IMR-90 (cell line): ENCODE results near the gene LUZP2. TPM values are rescaled to one million over a fixed set of nuclear protein-coding genes. Genes with fewer than 3 reads are reported as not detected.

ENCODE experiments used
- ATAC-seq: fragments of 200-7000 bp; cut with Tn5 transposase; 2 replicates; pipeline ENCODE4 v1.9.1; 2020; ENCODE audit warnings: low read depth, mild to moderate bottlenecking, moderate library complexity
- BruUV-seq: library from RNA; stranded (reverse); fragments of 400-500 nt; replicated peaks from 2 replicates; lab custom pipeline; 2021; lab: Mats Ljungman, UMichigan
- CTCF ChIA-PET: fragments of 300-600 bp; formaldehyde crosslinking; extraction: SDS; loops from one replicate; lab custom pipeline; 2021; ENCODE audit warnings: antibody characterized with exemption; lab: Yijun Ruan, JAX
- POLR2A ChIA-PET: fragments of 300-600 bp; sonication (Branson Sonifier 250); formaldehyde crosslinking; loops from one replicate; lab custom pipeline; 2022; ENCODE audit warnings: antibody characterized with exemption; ENCODE audit not compliant: unreplicated experiment; lab: Charles Lee
- DNase-seq: peaks from one replicate; pipeline ENCODE4 v3.0.0; 2013
- H2AFZ ChIP-seq: replicated peaks from 2 replicates; pipeline ENCODE3; 2013; ENCODE audit warnings: low read length, mild to moderate bottlenecking; ENCODE audit not compliant: poor library complexity
- H2AK5ac ChIP-seq: 2 replicates; pipeline ENCODE4 v1.6.1; 2013; ENCODE audit warnings: low read depth, low read length, inconsistent platforms
- H2AK9ac ChIP-seq: replicated peaks from 2 replicates; pipeline ENCODE3; 2013; ENCODE audit warnings: mild to moderate bottlenecking, low read depth, low read length, moderate library complexity; ENCODE audit not compliant: poor library complexity
- H2BK120ac ChIP-seq: 2 replicates; pipeline ENCODE4 v1.6.1; 2013; ENCODE audit warnings: low read depth, low read length, inconsistent platforms
- H2BK15ac ChIP-seq: 3 replicates; pipeline ENCODE4 v1.6.1; 2013; ENCODE audit warnings: low read depth, low read length, inconsistent platforms
- H2BK20ac ChIP-seq: 2 replicates; pipeline ENCODE4 v1.6.1; 2013; ENCODE audit warnings: low read depth, mild to moderate bottlenecking, inconsistent platforms, low read length, moderate library complexity
- H2BK5ac ChIP-seq: 2 replicates; pipeline ENCODE4 v1.6.1; 2013; ENCODE audit warnings: mild to moderate bottlenecking, low read depth, low read length, inconsistent platforms; ENCODE audit not compliant: poor library complexity, severe bottlenecking
- H3K14ac ChIP-seq: replicated peaks from 2 replicates; pipeline ENCODE4 v1.6.1; 2013; ENCODE audit warnings: low read depth, low read length, inconsistent platforms
- H3K18ac ChIP-seq: 2 replicates; pipeline ENCODE4 v1.6.1; 2013; ENCODE audit warnings: low read depth, low read length, control low read depth
- H3K23ac ChIP-seq: 2 replicates; pipeline ENCODE4 v1.6.1; 2013; ENCODE audit warnings: low read depth, low read length, inconsistent platforms
- H3K27ac ChIP-seq: 2 replicates; pipeline ENCODE4 v1.5.1; 2013; ENCODE audit warnings: mild to moderate bottlenecking, control low read depth, low read length; ENCODE audit not compliant: insufficient read depth
- H3K27me3 ChIP-seq: 2 replicates; pipeline ENCODE4 v1.6.1; 2013; ENCODE audit warnings: low read length; ENCODE audit not compliant: control insufficient read depth, insufficient read depth
- H3K36me3 ChIP-seq: 2 replicates; pipeline ENCODE4 v1.6.1; 2013; ENCODE audit warnings: low read length, mixed read lengths; ENCODE audit not compliant: control insufficient read depth, insufficient read depth
- H3K4ac ChIP-seq: 2 replicates; pipeline ENCODE4 v1.6.1; 2013; ENCODE audit warnings: low read depth, low read length, inconsistent platforms
- H3K4me1 ChIP-seq: 2 replicates; pipeline ENCODE4 v1.6.1; 2013; ENCODE audit warnings: low read length, mixed read lengths; ENCODE audit not compliant: control insufficient read depth, insufficient read depth
- H3K4me2 ChIP-seq: 2 replicates; pipeline ENCODE4 v1.6.1; 2013; ENCODE audit warnings: low read depth, mild to moderate bottlenecking, control low read depth, low read length, moderate library complexity
- H3K4me3 ChIP-seq: 2 replicates; pipeline ENCODE4 v1.5.1; 2013; ENCODE audit warnings: low read depth, mild to moderate bottlenecking, control low read depth, low read length, moderate library complexity; ENCODE audit not compliant: insufficient read depth
- H3K56ac ChIP-seq: 2 replicates; pipeline ENCODE4 v1.6.1; 2013; ENCODE audit warnings: low read length, inconsistent platforms; ENCODE audit not compliant: insufficient read depth; ENCODE audit errors: extremely low read depth
- H3K79me1 ChIP-seq, 2 experiments: 2 replicates each; pipeline ENCODE4 v1.6.1; 2013; ENCODE audit warnings: low read length in 2 of 2, inconsistent platforms in 1 of 2, low read depth in 1 of 2
- H3K9ac ChIP-seq: 2 replicates; pipeline ENCODE4 v1.6.1; 2013; ENCODE audit warnings: low read depth, low read length, control low read depth
- H3K9me1 ChIP-seq: 2 replicates; pipeline ENCODE4 v1.6.1; 2013; ENCODE audit warnings: low read length, inconsistent platforms; ENCODE audit not compliant: insufficient read depth
- H3K9me3 ChIP-seq: 2 replicates; pipeline ENCODE4 v1.6.1; 2013; ENCODE audit warnings: low read length; ENCODE audit not compliant: control insufficient read depth, insufficient read depth
- H4K20me1 ChIP-seq: 2 replicates; pipeline ENCODE4 v1.6.1; 2013; ENCODE audit warnings: low read length, inconsistent platforms; ENCODE audit not compliant: insufficient read depth
- H4K5ac ChIP-seq: 2 replicates; pipeline ENCODE4 v1.6.1; 2013; ENCODE audit warnings: mild to moderate bottlenecking, low read depth, low read length, control low read depth
- H4K8ac ChIP-seq, 2 experiments: 2 replicates each; pipeline ENCODE4 v1.6.1; 2013; ENCODE audit warnings: low read depth in 2 of 2, low read length in 2 of 2, control low read depth in 1 of 2, inconsistent platforms in 1 of 2
- H4K91ac ChIP-seq: 2 replicates; pipeline ENCODE4 v1.6.1; 2013; ENCODE audit warnings: low read depth, low read length, inconsistent platforms; ENCODE audit not compliant: insufficient read depth
- BHLHE40 ChIP-seq: fragments of 150-350 bp; IDR thresholded peaks from 2 replicates; pipeline ENCODE4 v1.6.1; 2016; ENCODE audit warnings: mild to moderate bottlenecking, low read depth, low read length
- CEBPB ChIP-seq: IDR thresholded peaks from 2 replicates; pipeline ENCODE4 v1.6.1; 2012; ENCODE audit warnings: low read depth, low read length, improper control_type of control experiment
- CHD1 ChIP-seq: IDR thresholded peaks from 2 replicates; pipeline ENCODE4 v1.6.1; 2012; ENCODE audit warnings: low read depth, low read length, improper control_type of control experiment
- ELK1 ChIP-seq: fragments of 150-350 bp; IDR thresholded peaks from 2 replicates; pipeline ENCODE4 v1.6.1; 2016; ENCODE audit warnings: low read depth, mild to moderate bottlenecking, low read length, moderate library complexity, borderline replicate concordance
- FOS ChIP-seq: fragments of 150-350 bp; IDR thresholded peaks from 2 replicates; pipeline ENCODE4 v1.6.1; 2016; ENCODE audit warnings: low read depth, low read length
- MAFK ChIP-seq: IDR thresholded peaks from 2 replicates; pipeline ENCODE4 v1.6.1; 2012; ENCODE audit warnings: low read depth, low read length, improper control_type of control experiment
- MAZ ChIP-seq: IDR thresholded peaks from 2 replicates; pipeline ENCODE4 v1.6.1; 2012; ENCODE audit warnings: low read depth, mild to moderate bottlenecking, low read length, improper control_type of control experiment, moderate library complexity, borderline replicate concordance
- MXI1 ChIP-seq: IDR thresholded peaks from 2 replicates; pipeline ENCODE4 v1.6.1; 2012; ENCODE audit warnings: low read depth, mild to moderate bottlenecking, low read length, moderate library complexity, borderline replicate concordance
- NFE2L2 ChIP-seq: fragments of 150-350 bp; IDR thresholded peaks from 2 replicates; pipeline ENCODE4 v1.6.1; 2016; ENCODE audit warnings: low read depth, mild to moderate bottlenecking, low read length
- POLR2A ChIP-seq: IDR thresholded peaks from 2 replicates; pipeline ENCODE4 v1.6.1; 2012; ENCODE audit warnings: mild to moderate bottlenecking, low read depth, low read length
- RAD21 ChIP-seq: IDR thresholded peaks from 2 replicates; pipeline ENCODE4 v1.6.1; 2012; ENCODE audit warnings: low read length, improper control_type of control experiment
- RCOR1 ChIP-seq: IDR thresholded peaks from 2 replicates; pipeline ENCODE4 v1.6.1; 2012; ENCODE audit warnings: mild to moderate bottlenecking, low read length, improper control_type of control experiment; ENCODE audit not compliant: insufficient replicate concordance
- RFX5 ChIP-seq: IDR thresholded peaks from 2 replicates; pipeline ENCODE4 v1.8.0; 2012; ENCODE audit warnings: low read depth, mild to moderate bottlenecking, low read length, moderate library complexity
- SMC3 ChIP-seq: fragments of 150-350 bp; IDR thresholded peaks from 2 replicates; pipeline ENCODE4 v1.6.1; 2016; ENCODE audit warnings: low read depth, mild to moderate bottlenecking, antibody characterized with exemption, low read length, moderate library complexity
- WGBS, 2 experiments: methylation state at CpG; one replicate each; pipeline versions ENCODE4 v1.1.5 to v1.1.7; 2013; ENCODE audit warnings: missing lambda C conversion rate in 2 of 2; ENCODE audit not compliant: insufficient read length in 1 of 2; ENCODE audit errors: extremely low coverage in 2 of 2; 5-methylcytosine and 5-hydroxymethylcytosine counted together
- dilution Hi-C: fragments of 300-500 bp; cut with HindIII; formaldehyde crosslinking; loops from one replicate; pipeline ENCODE4 v1.14.3; 2018; ENCODE audit warnings: low sequenced_read_pairs; ENCODE audit not compliant: unreplicated experiment
- in situ Hi-C: fragments of 300-500 bp; cut with MboI; formaldehyde crosslinking; loops from 3 replicates; pipeline ENCODE4 v1.14.3; 2019; ENCODE audit warnings: low sequenced_read_pairs, inconsistent platforms, mixed read lengths
- intact Hi-C: fragments of 100-400 bp; cut with micrococcal nuclease; formaldehyde crosslinking; loops from 2 replicates; pipeline ENCODE4 v1.10.0; 2022
- polyA plus RNA-seq, 3 experiments: library from polyadenylated mRNA; depleted of rRNA; stranded (reverse); fragments of >200 nt; gene quantifications; 2 replicates each; pipeline ENCODE4 v1.2.3, GENCODE V29; 2012; ENCODE audit warnings: low replicate concordance in 1 of 3
- total RNA-seq: library from RNA; depleted of rRNA; stranded (reverse); fragments of >200 nt; gene quantifications from 2 replicates; pipeline ENCODE4 v1.2.3, GENCODE V29; 2012
- TF ChIP-seq, protein P1 (sequence below): conservative IDR thresholded peaks from 2 replicates; pipeline ENCODE4 v1.5.1; 2012; ENCODE audit warnings: mild to moderate bottlenecking, low read depth, low read length, improper control_type of control experiment
- TF ChIP-seq, protein P2 (sequence below): fragments of 150-350 bp; IDR thresholded peaks from 2 replicates; pipeline ENCODE4 v1.6.1; 2017; ENCODE audit warnings: mild to moderate bottlenecking, antibody characterized with exemption, low read length, low read depth

Gene LUZP2
- total and polyA plus RNA-seq, 2 of the 4 experiments (the other 2 are of a cell fraction) = 0.89 to 2.0 TPM

GRCh38 chr11:24628224-24628776 is 131.4 kb downstream of the LUZP2 start:
- Histone ChIP-seq H3K23ac (no peak overlapping the region), H3K56ac (no peak overlapping the region), H3K79me1 (no peaks in the 10 kb centered on the region), H2BK5ac (no peak overlapping the region), H3K9ac (no peak overlapping the region), H4K91ac (no peak overlapping the region), H4K5ac (no peak overlapping the region), H2AFZ (no peak overlapping the region), H3K4me2 (no peak overlapping the region), H2AK9ac (no peak overlapping the region), H3K36me3 (no peaks in the 10 kb centered on the region), H2BK15ac (no peak overlapping the region), H3K4me1 (peaks cover 2% of the 10 kb centered on the region), H2AK5ac (no peak overlapping the region), H3K4me3 (no peak overlapping the region), H4K20me1 (no peaks in the 10 kb centered on the region), H3K27ac (no peak overlapping the region), H3K18ac (no peak overlapping the region), H3K9me1 (no peaks in the 10 kb centered on the region), H3K27me3 (no peaks in the 10 kb centered on the region), H4K8ac (no peak overlapping the region), H2BK120ac (no peak overlapping the region), H3K4ac (no peak overlapping the region), H3K9me3 (no peaks in the 10 kb centered on the region), H2BK20ac (no peak overlapping the region), H3K14ac (no peak overlapping the region)
- ATAC-seq (no peak), DNase-seq (no peak)
- BruUV-seq = no TSS peak
- no CpG with 5 or more reads among the region's 5 CpGs for WGBS, 2 experiments
- dilution Hi-C loops (no loop called here), intact Hi-C loops (no loop called here), in situ Hi-C loops (no loop called here)
- ChIA-PET POLR2A (no interaction called here), CTCF (interaction anchor here (1.0 kb wide), 1 partner anchor 15 kb away, joined by 3 read pairs; no protein-coding TSS in a partner anchor)
- TF ChIP-seq, protein P1, sequence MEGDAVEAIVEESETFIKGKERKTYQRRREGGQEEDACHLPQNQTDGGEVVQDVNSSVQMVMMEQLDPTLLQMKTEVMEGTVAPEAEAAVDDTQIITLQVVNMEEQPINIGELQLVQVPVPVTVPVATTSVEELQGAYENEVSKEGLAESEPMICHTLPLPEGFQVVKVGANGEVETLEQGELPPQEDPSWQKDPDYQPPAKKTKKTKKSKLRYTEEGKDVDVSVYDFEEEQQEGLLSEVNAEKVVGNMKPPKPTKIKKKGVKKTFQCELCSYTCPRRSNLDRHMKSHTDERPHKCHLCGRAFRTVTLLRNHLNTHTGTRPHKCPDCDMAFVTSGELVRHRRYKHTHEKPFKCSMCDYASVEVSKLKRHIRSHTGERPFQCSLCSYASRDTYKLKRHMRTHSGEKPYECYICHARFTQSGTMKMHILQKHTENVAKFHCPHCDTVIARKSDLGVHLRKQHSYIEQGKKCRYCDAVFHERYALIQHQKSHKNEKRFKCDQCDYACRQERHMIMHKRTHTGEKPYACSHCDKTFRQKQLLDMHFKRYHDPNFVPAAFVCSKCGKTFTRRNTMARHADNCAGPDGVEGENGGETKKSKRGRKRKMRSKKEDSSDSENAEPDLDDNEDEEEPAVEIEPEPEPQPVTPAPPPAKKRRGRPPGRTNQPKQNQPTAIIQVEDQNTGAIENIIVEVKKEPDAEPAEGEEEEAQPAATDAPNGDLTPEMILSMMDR = no peak
- no peak for TF ChIP-seq MAZ
- no peak for TF ChIP-seq RCOR1
- TF ChIP-seq, protein P2, sequence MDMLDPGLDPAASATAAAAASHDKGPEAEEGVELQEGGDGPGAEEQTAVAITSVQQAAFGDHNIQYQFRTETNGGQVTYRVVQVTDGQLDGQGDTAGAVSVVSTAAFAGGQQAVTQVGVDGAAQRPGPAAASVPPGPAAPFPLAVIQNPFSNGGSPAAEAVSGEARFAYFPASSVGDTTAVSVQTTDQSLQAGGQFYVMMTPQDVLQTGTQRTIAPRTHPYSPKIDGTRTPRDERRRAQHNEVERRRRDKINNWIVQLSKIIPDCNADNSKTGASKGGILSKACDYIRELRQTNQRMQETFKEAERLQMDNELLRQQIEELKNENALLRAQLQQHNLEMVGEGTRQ = no peak
- no peak for TF ChIP-seq RAD21
- TF ChIP-seq MXI1 = no peak
- no peak for TF ChIP-seq CHD1
- no peak for TF ChIP-seq RFX5
- no peak for TF ChIP-seq BHLHE40
- no peak for TF ChIP-seq POLR2A
- no peak for TF ChIP-seq NFE2L2
- no peak for TF ChIP-seq SMC3
- TF ChIP-seq CEBPB = no peak
- no peak for TF ChIP-seq MAFK
- TF ChIP-seq ELK1 = no peak
- TF ChIP-seq FOS = no peak
